Sigmoid colon (tissue), 7 donors: ENCODE results near the gene LGALSL. TPM values are rescaled to one million over a fixed set of nuclear protein-coding genes. Genes with fewer than 3 reads are reported as not detected.

Source experiments
- DNase-seq: peaks from one replicate; pipeline ENCODE4 v3.0.0-alpha.2; 2019
- H3K27ac ChIP-seq, 4 donors: fragments of 200-600 bp; sonication (generic); one replicate each; pipeline ENCODE4 v1.5.1; 2016 to 2019; ENCODE audit warnings: mild to moderate bottlenecking in 1 of 4
- H3K27me3 ChIP-seq, 3 donors: fragments of 200-600 bp; sonication (generic); one replicate each; pipeline ENCODE4 v1.5.1; 2019; ENCODE audit warnings: mild to moderate bottlenecking in 1 of 3
- H3K36me3 ChIP-seq, 4 donors: fragments of 200-600 bp; sonication (generic); one replicate each; pipeline ENCODE4 v1.5.1; 2016 to 2019
- H3K4me1 ChIP-seq, 4 donors: fragments of 200-600 bp; sonication (generic); one replicate each; pipeline ENCODE4 v1.5.1; 2017 to 2019
- H3K4me3 ChIP-seq, 4 donors: fragments of 200-600 bp; sonication (generic); one replicate each; pipeline ENCODE4 v1.5.1; 2017 to 2019; ENCODE audit warnings: mild to moderate bottlenecking in 2 of 4, moderate library complexity in 1 of 4
- H3K9me3 ChIP-seq, 4 donors: fragments of 200-600 bp in 3 of 4; sonication (generic) in 3 of 4; one replicate each; pipeline versions ENCODE4 v1.5.1 to v1.6.1; 2013 to 2019
- CTCF ChIP-seq, 4 experiments: fragments of 450-650 bp in 3 of 4; fragments of 200-600 bp in 1 of 4; IDR thresholded peaks; one replicate each; pipeline ENCODE4 v1.5.1; 2016 to 2019; ENCODE audit warnings: antibody characterized with exemption in 4 of 4, mild to moderate bottlenecking in 3 of 4, moderate library complexity in 2 of 4
- EP300 ChIP-seq, 4 donors: sonication (generic); formaldehyde crosslinking; IDR thresholded peaks; one replicate each; pipeline ENCODE4 v1.6.1; 2017; ENCODE audit warnings: antibody characterized with exemption in 4 of 4
- POLR2A ChIP-seq, 2 donors: fragments of 450-650 bp; IDR thresholded peaks; one replicate each; pipeline ENCODE4 v1.6.1; 2016; ENCODE audit warnings: antibody characterized with exemption in 2 of 2, mild to moderate bottlenecking in 2 of 2, moderate library complexity in 2 of 2
- POLR2AphosphoS5 ChIP-seq, 4 donors: sonication (generic); formaldehyde crosslinking; IDR thresholded peaks; one replicate each; pipeline ENCODE4 v1.6.1; 2017; ENCODE audit warnings: antibody characterized with exemption in 4 of 4
- WGBS, 2 donors: extraction: QIAGEN DNeasy Blood & Tissue Kit; methylation state at CpG; one replicate each; pipeline ENCODE4 v1.1.7; 2013; 5-methylcytosine and 5-hydroxymethylcytosine counted together
- intact Hi-C: fragments of 100-400 bp; cut with DNase I; formaldehyde crosslinking; loops from one replicate; pipeline ENCODE4 v1.15.1; 2023
- polyA plus RNA-seq, 3 donors: library from polyadenylated mRNA; stranded (reverse); fragments of 200-250 nt; gene quantifications; one replicate each; pipeline ENCODE4 v1.2.3, GENCODE V29; 2013
- total RNA-seq, 4 donors: library from RNA; depleted of rRNA; stranded (reverse); fragments of >200 nt; gene quantifications; one replicate each; pipeline ENCODE4 v1.1.0, GENCODE V29; 2016
- donor health status: healthy with polysubstance abuse.
- donor health status: Bipolar disorder and iron deficiency.
- donor health status: healthy.

The LGALSL gene
- total and polyA plus RNA-seq, 7 donors, result 7.1 to 36.0 (median 10.4) TPM

GRCh38 chr2:64501946-64502345 lies 48.0 kb downstream of the LGALSL start:
- TF ChIP-seq EP300 (IDR thresholded peaks at IDR 0.05) (no peak), POLR2AphosphoS5 (IDR thresholded peaks at IDR 0.05) (no peak), POLR2A (IDR thresholded peaks at IDR 0.05) (no peak), CTCF (IDR thresholded peaks at IDR 0.05) (no peak)
- intact Hi-C loops, result no loop called here
- no peaks in the 10 kb centered on the region for H3K9me3 ChIP-seq
- no peaks in the 10 kb centered on the region for H3K36me3 ChIP-seq
- H3K4me1 ChIP-seq, result no peaks in the 10 kb centered on the region
- H3K27me3 ChIP-seq, result no peaks in the 10 kb centered on the region
- no peak overlapping the region for H3K27ac ChIP-seq
- H3K4me3 ChIP-seq, result no peak overlapping the region
- WGBS, 2 donors, result 88 to 96% methylated on average over 1 of the region's 1 CpG
- no peak for DNase-seq

- H3K27ac ChIP-seq, result no peak overlapping the region
- no peaks in the 10 kb centered on the region for H3K36me3 ChIP-seq
- TF ChIP-seq CTCF (IDR thresholded peaks at IDR 0.05), result no peak
- TF ChIP-seq EP300 (IDR thresholded peaks at IDR 0.05), result no peak
- no peak for TF ChIP-seq POLR2AphosphoS5 (IDR thresholded peaks at IDR 0.05)
- TF ChIP-seq POLR2A (IDR thresholded peaks at IDR 0.05), result no peak
- no peaks in the 10 kb centered on the region for H3K4me1 ChIP-seq
- no peak overlapping the region for H3K4me3 ChIP-seq
- WGBS, 2 donors, result 87 to 93% methylated on average over 4 of the region's 4 CpGs
- intact Hi-C loops, result no loop called here
- DNase-seq, result no peak
- no peaks in the 10 kb centered on the region for H3K9me3 ChIP-seq
- no peaks in the 10 kb centered on the region for H3K27me3 ChIP-seq
These were observed 48.9 kb downstream of the LGALSL start for GRCh38 chr2:64502860-64503259.

- DNase-seq, result no peak
- WGBS, 2 donors, result 87 to 90% methylated on average over 16 of the region's 16 CpGs
These were observed 51.1 kb downstream of the LGALSL start for GRCh38 chr2:64504774-64505720.

GRCh38 chr2:64506686-64507085 lies 52.7 kb downstream of the LGALSL start:
- 87 to 89% methylated on average over 2 of the region's 2 CpGs for whole genome bisulfite sequencing, 2 donors
- Histone ChIP-seq H3K27me3 (no peaks in the 10 kb centered on the region), H3K36me3 (no peaks in the 10 kb centered on the region), H3K4me1 (no peaks in the 10 kb centered on the region), H3K4me3 (no peak overlapping the region), H3K27ac (no peak overlapping the region), H3K9me3 (no peaks in the 10 kb centered on the region)
- no peak for DNase-seq
- intact Hi-C loops, result no loop called here
- TF ChIP-seq POLR2A (IDR thresholded peaks at IDR 0.05) (no peak), CTCF (IDR thresholded peaks at IDR 0.05) (no peak), POLR2AphosphoS5 (IDR thresholded peaks at IDR 0.05) (no peak), EP300 (IDR thresholded peaks at IDR 0.05) (no peak)

More at GRCh38 chr2:64504774-64505720, 51.1 kb downstream of the LGALSL start:
- intact Hi-C loops, result no loop called here
- Histone ChIP-seq H3K36me3 (no peaks in the 10 kb centered on the region), H3K27ac (no peak overlapping the region), H3K9me3 (no peaks in the 10 kb centered on the region), H3K4me3 (no peak overlapping the region), H3K4me1 (no peaks in the 10 kb centered on the region), H3K27me3 (no peaks in the 10 kb centered on the region)
- no peak for TF ChIP-seq POLR2AphosphoS5 (IDR thresholded peaks at IDR 0.05)
- TF ChIP-seq POLR2A (IDR thresholded peaks at IDR 0.05), result no peak
- TF ChIP-seq EP300 (IDR thresholded peaks at IDR 0.05), result no peak
- no peak for TF ChIP-seq CTCF (IDR thresholded peaks at IDR 0.05)

Other genes starting within 250 kb of the LGALSL start
- 10 to 100 TPM; 35.7 to 52.2 (median 41.1) TPM for gene AFTPH, start 70.2 kb downstream of the LGALSL start, total RNA-seq
- 10 to 100 TPM; 37.2 to 60.1 (median 52.3) TPM for gene AFTPH, start 70.2 kb downstream of the LGALSL start, polyA plus RNA-seq
- 10 to 100 TPM in 2 of 4 donors, 1 to 10 TPM in 2; 7.2 to 14.3 (median 10.5) TPM for gene SERTAD2, start 199.8 kb downstream of the LGALSL start, total RNA-seq
- gene SERTAD2, start 199.8 kb downstream of the LGALSL start, polyA plus RNA-seq, result 10 to 100 TPM in 1 of 3 donors, 1 to 10 TPM in 2; 6.9 to 13.8 (median 8.4) TPM